IgD-negative memory B cell (primary cell): ENCODE results near the gene SYT13. TPM values are rescaled to one million over a fixed set of nuclear protein-coding genes. Genes with fewer than 3 reads are reported as not detected.

Experiments used
- H3K27ac Mint-ChIP-seq, 3 donors: one replicate each; pipeline ENCODE4 v1.8.0; 2020 to 2022; ENCODE audit warnings: mild to moderate bottlenecking in 3 of 3, mixed read lengths in 3 of 3, moderate library complexity in 1 of 3
- H3K27me3 Mint-ChIP-seq: one replicate; pipeline ENCODE4 v1.8.0; 2021; ENCODE audit warnings: mixed read lengths
- H3K36me3 Mint-ChIP-seq: one replicate; pipeline ENCODE4 v1.8.0; 2020; ENCODE audit warnings: mild to moderate bottlenecking, mixed read lengths
- H3K4me1 Mint-ChIP-seq, 3 donors: one replicate each; pipeline ENCODE4 v1.8.0; 2020 to 2022; ENCODE audit warnings: mixed read lengths in 3 of 3, mild to moderate bottlenecking in 1 of 3
- H3K4me3 Mint-ChIP-seq, 4 donors: one replicate each; pipeline ENCODE4 v1.8.0; 2020 to 2022; ENCODE audit warnings: mild to moderate bottlenecking in 4 of 4, mixed read lengths in 4 of 4, moderate library complexity in 3 of 4
- H3K9me3 Mint-ChIP-seq, 3 donors: one replicate each; pipeline ENCODE4 v1.8.0; 2020 to 2021; ENCODE audit warnings: mixed read lengths in 3 of 3, mild to moderate bottlenecking in 1 of 3
- polyA plus RNA-seq: library from polyadenylated mRNA; unstranded; fragments of 300-500 nt; fragmentation: Illumina TruSeq; gene quantifications from one replicate; pipeline ENCODE4 v1.2.3, GENCODE V29; 2021

SYT13 gene
- polyA plus RNA-seq, 1 donor from 2014 or later: not detected

DNA sequence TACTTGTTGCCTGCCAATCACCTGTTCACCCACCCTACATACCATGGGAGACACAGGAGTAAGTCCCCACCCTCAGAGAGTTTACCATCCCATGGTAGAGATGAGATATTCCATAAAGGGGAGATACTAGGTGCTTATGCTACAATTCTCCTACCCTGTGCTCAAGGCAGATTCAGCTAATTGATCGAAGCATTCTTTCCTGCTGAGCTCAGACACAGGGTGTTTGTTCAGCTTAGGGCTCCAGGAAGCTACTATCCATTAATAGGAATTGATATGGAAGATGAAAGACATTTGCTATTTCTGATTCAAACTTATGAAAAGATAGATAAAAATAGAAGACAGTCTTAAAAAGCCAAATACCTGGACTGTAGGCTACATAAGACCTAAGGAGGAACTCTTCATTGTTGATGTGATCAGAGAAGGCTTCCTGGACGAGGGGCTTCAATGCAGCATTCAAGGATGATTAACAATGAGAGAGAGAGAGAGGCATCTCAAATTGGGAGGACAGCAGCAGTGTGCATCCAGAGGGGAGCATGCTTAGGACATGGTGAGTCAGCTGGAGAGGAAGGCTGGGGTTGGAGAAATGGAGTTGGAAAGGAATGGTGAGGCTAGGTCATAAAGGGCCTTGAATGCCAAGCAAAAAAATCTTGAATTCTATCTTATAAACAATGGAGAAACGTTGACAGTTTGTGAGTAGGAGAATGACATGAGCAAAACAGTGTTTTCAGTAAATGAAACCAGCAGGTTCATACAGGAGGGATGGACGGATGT, 15.0 kb downstream of the SYT13 start:
- peaks cover under 1% of the 10 kb centered on the region for H3K36me3 Mint-ChIP-seq
- H3K4me1 Mint-ChIP-seq: no peaks in the 10 kb centered on the region
- peaks cover 32% of the 10 kb centered on the region for H3K27me3 Mint-ChIP-seq
- peaks cover 0 to 6% (median 0%) of the 10 kb centered on the region in 3 donors for H3K9me3 Mint-ChIP-seq
- no peak overlapping the region for H3K4me3 Mint-ChIP-seq
- no peak overlapping the region for H3K27ac Mint-ChIP-seq

DNA sequence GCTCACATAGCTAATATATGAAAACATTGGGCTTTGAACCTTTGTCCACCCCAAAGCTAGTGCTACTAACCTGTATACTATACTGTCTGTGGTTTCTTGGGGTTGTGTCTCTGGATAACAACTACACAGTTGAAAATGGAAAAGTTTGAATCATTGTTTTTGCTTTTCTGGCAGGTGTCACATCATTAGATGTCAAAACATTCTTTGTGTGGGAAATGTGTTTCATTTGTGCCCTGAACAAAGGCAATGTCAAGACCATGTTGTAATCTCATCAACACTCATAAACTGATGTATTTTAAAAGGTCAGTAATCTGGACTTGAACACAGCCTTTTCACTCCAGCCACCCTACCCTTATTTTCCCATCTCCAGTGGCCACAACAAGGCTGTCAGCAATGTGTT, 16.5 kb downstream of the SYT13 start:
- H3K4me3 Mint-ChIP-seq: no peak overlapping the region
- H3K36me3 Mint-ChIP-seq: no peaks in the 10 kb centered on the region
- peaks cover 32% of the 10 kb centered on the region for H3K27me3 Mint-ChIP-seq
- no peak overlapping the region for H3K27ac Mint-ChIP-seq
- H3K9me3 Mint-ChIP-seq: peaks cover 0 to 6% (median 0%) of the 10 kb centered on the region in 3 donors
- H3K4me1 Mint-ChIP-seq: no peaks in the 10 kb centered on the region

DNA sequence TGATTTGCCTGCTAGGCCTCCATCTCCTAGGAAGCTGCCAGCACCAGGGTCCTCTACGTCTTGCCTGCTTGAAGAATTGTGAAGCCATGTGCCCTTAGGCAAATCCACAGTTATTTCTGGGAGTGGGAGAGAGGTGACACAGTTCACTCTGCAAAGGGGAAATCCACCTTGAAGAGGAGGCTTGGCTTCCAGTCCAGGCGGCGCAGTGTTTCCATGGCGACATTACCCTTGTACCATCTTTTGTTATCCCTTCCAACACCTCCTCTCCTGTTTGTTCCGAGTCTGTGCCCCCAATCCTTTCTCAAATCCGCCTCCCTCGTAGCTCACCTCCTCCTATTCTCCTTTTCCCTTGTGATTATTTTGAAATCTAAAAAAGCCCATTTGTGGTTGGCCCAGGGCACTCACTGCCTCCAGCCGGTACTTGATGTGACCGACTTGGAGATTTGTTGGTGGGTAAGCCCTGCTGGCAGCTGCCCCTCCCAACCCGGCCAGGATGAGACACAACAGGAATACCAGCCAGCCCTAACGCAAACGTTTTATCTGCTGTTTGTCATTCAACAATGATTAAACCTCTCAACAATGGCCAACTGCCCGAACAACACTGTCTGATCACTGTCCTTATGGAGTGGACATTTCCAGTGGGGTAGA, 18.4 kb downstream of the SYT13 start:
- Mint-ChIP-seq H3K4me1 (no peaks in the 10 kb centered on the region), H3K27me3 (peaks cover 29% of the 10 kb centered on the region), H3K4me3 (no peak overlapping the region), H3K36me3 (no peaks in the 10 kb centered on the region), H3K27ac (no peak overlapping the region), H3K9me3 (peaks cover 0 to 6% (median 0%) of the 10 kb centered on the region in 3 donors)

DNA sequence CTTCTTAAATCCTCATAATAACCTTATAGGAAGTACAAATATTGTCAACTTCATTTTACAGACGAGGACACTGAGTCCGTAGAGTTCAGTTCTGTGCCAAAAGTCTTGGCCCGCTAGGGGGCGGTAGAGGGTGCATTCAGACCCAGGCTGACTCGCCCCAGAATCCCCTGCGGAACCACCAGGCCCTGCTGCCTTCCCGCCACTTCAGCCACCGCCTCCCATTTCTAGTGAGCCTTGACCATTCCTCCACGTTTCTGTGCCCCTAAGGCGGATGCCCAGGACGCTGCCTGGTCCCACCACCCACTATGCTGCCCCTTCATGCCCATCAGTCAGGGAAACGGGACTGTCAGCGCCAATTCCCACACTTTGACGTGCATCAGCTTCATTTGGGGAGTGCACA, 19.1 kb downstream of the SYT13 start:
- H3K9me3 Mint-ChIP-seq: peaks cover 0 to 6% (median 0%) of the 10 kb centered on the region in 3 donors
- no peaks in the 10 kb centered on the region for H3K36me3 Mint-ChIP-seq
- H3K4me3 Mint-ChIP-seq: no peak overlapping the region
- H3K27me3 Mint-ChIP-seq: peaks cover 32% of the 10 kb centered on the region
- H3K27ac Mint-ChIP-seq: no peak overlapping the region
- no peaks in the 10 kb centered on the region for H3K4me1 Mint-ChIP-seq

DNA sequence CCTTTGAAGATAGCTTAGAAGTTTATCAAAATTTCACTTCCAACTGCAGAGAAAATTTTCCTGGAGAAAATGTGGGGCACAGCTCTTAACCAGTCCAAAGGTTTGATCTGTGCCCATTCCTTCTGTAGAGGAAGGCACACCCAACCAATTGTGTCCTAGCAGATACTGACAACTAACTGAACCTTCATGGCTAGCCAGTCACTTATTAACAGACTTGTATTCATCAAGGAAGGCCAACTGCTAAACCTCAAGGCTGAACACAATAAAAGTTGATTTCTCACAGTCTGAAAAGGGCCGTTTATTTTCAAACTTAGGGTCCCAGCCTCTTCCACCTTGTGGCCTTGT, 19.5 kb downstream of the SYT13 start:
- Mint-ChIP-seq H3K27ac (peak overlapping the region in 1 of 3 donors; percentile 13), H3K9me3 (peaks cover 0 to 5% (median 0%) of the 10 kb centered on the region in 3 donors), H3K27me3 (peaks cover 33% of the 10 kb centered on the region), H3K4me1 (no peaks in the 10 kb centered on the region), H3K4me3 (no peak overlapping the region), H3K36me3 (no peaks in the 10 kb centered on the region)

DNA sequence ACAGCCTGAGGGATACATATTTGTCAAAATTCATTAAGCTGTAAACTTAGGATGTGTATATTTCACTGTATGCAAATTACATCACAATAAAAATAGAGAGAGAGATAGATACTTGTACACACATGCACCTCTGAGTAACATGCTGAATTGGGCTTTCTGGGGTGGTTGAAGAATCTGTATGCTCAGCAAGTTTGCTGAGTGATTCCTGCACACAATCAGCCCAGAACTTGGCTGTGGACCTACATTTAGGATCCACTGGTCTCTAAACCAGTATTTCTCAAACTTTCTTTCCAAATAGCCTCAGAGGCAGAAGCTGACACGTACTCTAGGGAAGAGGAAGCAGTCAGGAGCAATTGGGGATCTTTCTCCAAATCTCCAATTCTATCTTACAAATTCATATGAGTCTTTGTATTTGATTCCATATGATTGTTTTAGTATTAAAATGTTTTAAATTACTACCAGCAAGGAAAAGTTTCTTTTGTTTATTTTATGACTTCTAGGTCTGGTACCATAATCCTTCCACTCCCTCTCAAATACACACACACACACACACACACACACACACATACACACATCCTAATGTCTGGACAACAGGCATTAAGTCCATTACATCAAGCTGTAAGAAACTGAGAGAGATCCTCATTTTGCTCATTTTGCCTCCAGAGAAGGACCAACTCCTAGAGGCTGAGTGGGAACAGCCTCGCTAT, 20.0 kb downstream of the SYT13 start:
- H3K4me1 Mint-ChIP-seq: no peaks in the 10 kb centered on the region
- H3K27me3 Mint-ChIP-seq: peaks cover 28% of the 10 kb centered on the region
- H3K4me3 Mint-ChIP-seq: no peak overlapping the region
- peak overlapping the region in 1 of 3 donors; percentile 13 for H3K27ac Mint-ChIP-seq
- no peaks in the 10 kb centered on the region for H3K9me3 Mint-ChIP-seq
- no peaks in the 10 kb centered on the region for H3K36me3 Mint-ChIP-seq

DNA sequence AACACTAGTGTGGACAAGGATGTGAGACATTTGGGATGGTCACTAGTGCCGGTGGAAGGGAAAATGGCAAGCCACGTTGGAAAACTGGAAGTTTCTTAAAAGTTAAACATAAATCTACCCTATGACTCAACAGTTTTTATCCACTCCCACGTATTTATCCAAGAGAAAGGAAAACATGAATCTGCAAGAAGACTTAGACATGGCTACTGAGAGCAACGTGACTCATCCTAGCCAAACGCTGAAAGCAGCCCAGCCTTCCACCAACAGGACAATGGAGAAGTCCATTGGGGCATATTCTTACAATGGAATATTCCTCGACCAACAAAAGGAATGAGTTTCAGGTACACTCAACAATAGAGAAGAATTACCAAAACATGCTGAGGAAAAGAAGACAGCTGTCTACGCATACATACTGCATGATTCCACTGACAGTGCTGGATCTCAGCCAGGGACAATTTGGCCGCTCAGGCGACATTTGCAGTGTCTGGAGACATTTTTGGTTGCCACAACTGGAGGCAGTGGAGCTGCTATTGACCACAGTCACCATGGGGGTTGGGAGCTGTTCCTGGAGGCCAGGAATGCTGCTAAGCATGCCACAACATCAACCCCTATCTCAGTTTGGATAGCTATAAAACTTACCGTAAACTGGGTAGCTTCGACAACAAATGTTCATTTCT, 21.2 kb downstream of the SYT13 start:
- no peaks in the 10 kb centered on the region for H3K36me3 Mint-ChIP-seq
- H3K27ac Mint-ChIP-seq: no peak overlapping the region
- H3K4me1 Mint-ChIP-seq: no peaks in the 10 kb centered on the region
- peaks cover 31% of the 10 kb centered on the region for H3K27me3 Mint-ChIP-seq
- H3K9me3 Mint-ChIP-seq: no peaks in the 10 kb centered on the region
- H3K4me3 Mint-ChIP-seq: no peak overlapping the region

DNA sequence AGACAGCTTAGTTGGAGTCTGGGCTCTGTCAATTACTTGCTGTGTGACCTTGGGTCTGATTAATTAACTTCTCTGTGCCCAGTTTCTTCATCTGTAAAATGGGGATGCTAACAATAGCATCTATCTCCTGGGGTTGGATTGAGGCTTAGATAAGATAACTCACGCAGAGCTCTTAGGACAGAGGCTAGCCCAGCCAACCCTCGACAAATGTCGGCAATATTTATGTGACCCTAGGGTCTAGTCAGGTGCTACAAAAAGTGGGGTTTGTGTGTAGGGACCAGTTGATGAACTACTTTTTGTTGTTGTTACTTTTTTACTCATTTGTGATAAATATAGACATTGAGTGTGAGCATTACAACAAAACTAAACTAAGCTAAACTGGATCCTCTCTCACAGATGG, 22.4 kb downstream of the SYT13 start:
- Mint-ChIP-seq H3K9me3 (no peaks in the 10 kb centered on the region), H3K4me3 (no peak overlapping the region), H3K36me3 (no peaks in the 10 kb centered on the region), H3K4me1 (no peaks in the 10 kb centered on the region), H3K27ac (no peak overlapping the region), H3K27me3 (peaks cover 28% of the 10 kb centered on the region)

DNA sequence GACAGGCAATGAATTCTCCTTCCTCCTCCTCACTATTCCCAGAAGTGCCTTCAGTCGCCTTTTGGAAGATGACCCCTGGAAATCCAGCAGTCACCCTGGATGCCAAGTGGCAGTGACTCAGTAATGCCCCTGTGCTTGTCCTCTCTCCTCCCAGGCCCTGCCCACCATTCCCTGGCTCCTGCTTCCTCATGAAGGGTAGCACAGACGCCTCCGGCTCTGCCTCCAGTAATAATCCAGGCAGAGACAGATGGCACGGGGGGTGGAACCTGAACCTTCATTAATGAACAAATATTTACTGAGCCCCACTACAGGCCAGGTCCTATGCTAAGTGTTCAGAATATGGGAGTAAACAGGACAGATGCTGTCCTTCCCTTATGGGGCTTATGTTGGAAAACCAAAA, 23.2 kb downstream of the SYT13 start:
- Mint-ChIP-seq H3K4me1 (no peaks in the 10 kb centered on the region), H3K27ac (no peak overlapping the region), H3K27me3 (peaks cover 25% of the 10 kb centered on the region), H3K36me3 (no peaks in the 10 kb centered on the region), H3K9me3 (no peaks in the 10 kb centered on the region), H3K4me3 (no peak overlapping the region)

DNA sequence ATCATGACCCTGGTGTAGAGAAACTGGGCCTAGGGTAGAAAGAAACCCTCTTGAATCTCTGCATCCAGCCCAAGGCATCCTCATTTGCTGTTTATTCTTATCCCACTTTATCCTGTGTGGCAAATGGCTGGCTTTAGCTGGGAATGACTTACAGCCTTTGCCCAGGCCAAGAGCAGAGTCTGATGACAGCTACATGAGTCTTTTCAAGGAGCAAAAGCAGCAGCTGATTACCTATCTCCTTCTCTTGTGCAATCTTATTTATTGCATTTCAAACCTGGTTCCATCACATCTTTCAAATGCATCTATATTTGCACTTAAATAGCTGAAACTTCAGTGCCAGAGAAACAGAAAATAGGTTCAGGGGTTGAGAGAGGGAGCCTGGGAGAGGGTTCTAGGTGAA, 26.1 kb downstream of the SYT13 start:
- H3K4me1 Mint-ChIP-seq: no peaks in the 10 kb centered on the region
- H3K27ac Mint-ChIP-seq: no peak overlapping the region
- no peaks in the 10 kb centered on the region for H3K9me3 Mint-ChIP-seq
- H3K4me3 Mint-ChIP-seq: no peak overlapping the region
- no peaks in the 10 kb centered on the region for H3K36me3 Mint-ChIP-seq
- peaks cover 11% of the 10 kb centered on the region for H3K27me3 Mint-ChIP-seq

DNA sequence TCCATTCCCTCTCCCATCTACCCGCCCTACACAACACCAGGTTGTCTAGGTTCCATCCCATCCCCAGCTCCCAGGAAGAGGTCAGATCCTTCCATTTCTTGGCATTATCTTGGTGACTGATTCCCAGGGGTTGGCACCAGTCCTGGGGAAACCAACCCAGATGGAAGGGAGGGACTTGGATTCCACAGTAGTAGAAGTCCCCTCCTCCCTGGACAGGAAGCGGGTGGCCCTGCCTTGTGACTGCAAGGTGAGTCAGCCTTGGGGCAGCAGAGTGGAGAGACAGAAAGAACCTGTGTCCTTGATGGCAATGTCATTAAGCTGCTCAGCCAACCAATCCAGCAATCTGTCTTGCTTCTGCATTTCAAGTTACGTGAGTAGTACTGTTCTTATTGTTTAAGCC, 26.5 kb downstream of the SYT13 start:
- Mint-ChIP-seq H3K36me3 (no peaks in the 10 kb centered on the region), H3K4me3 (no peak overlapping the region), H3K9me3 (no peaks in the 10 kb centered on the region), H3K27ac (no peak overlapping the region), H3K27me3 (peaks cover 11% of the 10 kb centered on the region), H3K4me1 (no peaks in the 10 kb centered on the region)

DNA sequence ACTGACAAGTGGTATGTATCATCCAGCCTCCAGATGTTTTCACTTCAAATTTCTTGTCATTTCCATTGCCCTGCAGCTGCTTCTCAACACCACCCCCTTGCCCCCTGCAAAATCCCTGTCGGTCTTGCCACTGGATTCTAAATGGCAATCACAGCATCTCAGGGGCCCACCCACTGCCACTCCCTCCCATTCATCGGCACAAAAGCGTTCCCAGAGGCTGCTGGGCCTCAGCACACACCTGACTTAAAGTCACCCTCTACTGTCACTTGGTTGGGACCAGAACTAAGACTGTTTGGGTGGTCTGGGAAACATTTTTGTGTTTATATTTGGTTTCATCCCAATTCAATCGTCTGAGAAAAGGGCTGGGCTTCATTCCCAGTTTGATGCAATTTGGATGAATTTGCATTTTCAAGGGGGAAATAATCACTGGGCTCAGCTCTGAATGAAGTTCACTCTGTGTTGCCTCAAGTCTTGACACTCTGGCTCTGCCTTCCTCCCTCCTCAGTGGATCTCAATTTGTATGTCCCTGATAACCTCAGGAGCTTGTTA, 27.1 kb downstream of the SYT13 start:
- H3K36me3 Mint-ChIP-seq: no peaks in the 10 kb centered on the region
- H3K27ac Mint-ChIP-seq: no peak overlapping the region
- no peak overlapping the region for H3K4me3 Mint-ChIP-seq
- H3K9me3 Mint-ChIP-seq: no peaks in the 10 kb centered on the region
- peaks cover 11% of the 10 kb centered on the region for H3K27me3 Mint-ChIP-seq
- no peaks in the 10 kb centered on the region for H3K4me1 Mint-ChIP-seq

DNA sequence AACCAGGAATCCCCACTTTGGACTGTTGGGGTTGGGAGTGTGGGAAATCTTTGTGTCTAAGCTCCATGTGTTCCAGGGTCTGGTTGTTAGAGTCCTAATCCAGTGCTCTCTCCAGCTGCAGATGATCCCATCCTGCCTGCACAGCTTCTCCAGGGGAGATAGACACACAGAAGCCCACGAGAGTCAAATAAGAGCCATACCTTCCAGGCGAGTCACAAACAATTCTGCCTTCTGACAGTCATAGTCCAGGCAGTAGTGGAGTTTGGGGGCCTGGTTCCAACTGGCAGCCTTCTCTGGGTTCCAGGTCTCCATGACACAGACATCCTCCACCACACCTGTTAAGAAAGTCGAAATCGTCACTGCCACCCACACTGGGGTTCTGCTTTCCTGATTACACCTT, 32.1 kb downstream of the SYT13 start:
- Mint-ChIP-seq H3K9me3 (no peaks in the 10 kb centered on the region), H3K36me3 (no peaks in the 10 kb centered on the region)

DNA sequence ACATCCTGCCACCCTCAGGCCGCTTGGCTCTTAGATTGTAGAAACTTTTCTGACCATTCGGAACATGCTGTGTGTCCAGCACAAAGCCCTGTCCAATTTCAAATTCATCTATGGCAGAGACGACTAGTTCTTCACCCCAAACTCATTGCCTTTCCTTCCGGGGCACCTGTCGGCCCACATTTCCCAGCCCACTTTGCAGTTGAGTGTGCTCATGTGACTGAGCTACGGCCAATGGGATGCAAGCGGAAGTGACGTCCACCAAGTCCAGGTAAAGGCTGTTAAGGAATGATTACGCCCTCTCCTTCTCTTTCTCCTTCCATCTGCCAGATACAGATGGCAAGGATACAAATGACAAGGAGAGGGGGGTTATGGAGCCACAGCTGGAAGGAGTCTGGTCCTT, 32.5 kb downstream of the SYT13 start:
- H3K9me3 Mint-ChIP-seq: no peaks in the 10 kb centered on the region
- peaks cover 3% of the 10 kb centered on the region for H3K27me3 Mint-ChIP-seq
- no peaks in the 10 kb centered on the region for H3K36me3 Mint-ChIP-seq
- H3K27ac Mint-ChIP-seq: no peak overlapping the region
- peaks cover 2 to 6% (median 5%) of the 10 kb centered on the region in 3 donors for H3K4me1 Mint-ChIP-seq
- H3K4me3 Mint-ChIP-seq: no peak overlapping the region

More for the DNA sequence above, 32.1 kb downstream of the SYT13 start:
- Mint-ChIP-seq H3K27ac (no peak overlapping the region), H3K4me1 (peaks cover under 1 to 6% (median 5%) of the 10 kb centered on the region in 3 donors), H3K4me3 (no peak overlapping the region), H3K27me3 (peaks cover 3% of the 10 kb centered on the region)

DNA sequence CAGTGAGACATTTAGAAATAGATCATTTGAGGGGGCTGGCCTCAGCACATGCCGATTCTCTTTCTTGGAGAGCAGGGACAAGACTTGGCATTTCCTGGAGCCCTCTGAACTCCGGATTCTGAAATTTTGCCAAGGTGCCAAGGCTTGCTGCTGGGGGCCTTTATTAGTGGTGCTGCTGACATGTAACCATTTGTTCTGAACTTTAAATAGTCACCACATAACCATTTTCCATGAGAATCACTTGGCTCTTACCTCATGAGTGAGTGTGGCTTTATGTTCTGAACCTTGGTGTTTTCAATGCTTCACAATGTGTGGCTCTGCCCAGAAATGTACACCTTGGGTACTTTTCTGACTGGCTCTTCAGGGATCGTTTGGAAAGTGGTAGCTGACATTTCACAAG, 33.3 kb downstream of the SYT13 start:
- H3K4me3 Mint-ChIP-seq: no peak overlapping the region
- H3K27me3 Mint-ChIP-seq: peaks cover 6% of the 10 kb centered on the region
- H3K36me3 Mint-ChIP-seq: no peaks in the 10 kb centered on the region
- H3K27ac Mint-ChIP-seq: no peak overlapping the region
- no peaks in the 10 kb centered on the region for H3K9me3 Mint-ChIP-seq
- peaks cover 2 to 6% (median 5%) of the 10 kb centered on the region in 3 donors for H3K4me1 Mint-ChIP-seq
